ENCODE measurements around the gene RRP9. TPM values are rescaled to one million over a fixed set of nuclear protein-coding genes. Genes with fewer than 3 reads are reported as not detected.
"Not testable (repeated sequence)": the region's sequence is repeated elsewhere in the genome, so short reads cannot be mapped to it uniquely, and the experiment has no call there.

RRP9 gene
- total RNA-seq, 4 donors from 2014 or later = 14.9 to 32.9 (median 21.3) TPM

DNA sequence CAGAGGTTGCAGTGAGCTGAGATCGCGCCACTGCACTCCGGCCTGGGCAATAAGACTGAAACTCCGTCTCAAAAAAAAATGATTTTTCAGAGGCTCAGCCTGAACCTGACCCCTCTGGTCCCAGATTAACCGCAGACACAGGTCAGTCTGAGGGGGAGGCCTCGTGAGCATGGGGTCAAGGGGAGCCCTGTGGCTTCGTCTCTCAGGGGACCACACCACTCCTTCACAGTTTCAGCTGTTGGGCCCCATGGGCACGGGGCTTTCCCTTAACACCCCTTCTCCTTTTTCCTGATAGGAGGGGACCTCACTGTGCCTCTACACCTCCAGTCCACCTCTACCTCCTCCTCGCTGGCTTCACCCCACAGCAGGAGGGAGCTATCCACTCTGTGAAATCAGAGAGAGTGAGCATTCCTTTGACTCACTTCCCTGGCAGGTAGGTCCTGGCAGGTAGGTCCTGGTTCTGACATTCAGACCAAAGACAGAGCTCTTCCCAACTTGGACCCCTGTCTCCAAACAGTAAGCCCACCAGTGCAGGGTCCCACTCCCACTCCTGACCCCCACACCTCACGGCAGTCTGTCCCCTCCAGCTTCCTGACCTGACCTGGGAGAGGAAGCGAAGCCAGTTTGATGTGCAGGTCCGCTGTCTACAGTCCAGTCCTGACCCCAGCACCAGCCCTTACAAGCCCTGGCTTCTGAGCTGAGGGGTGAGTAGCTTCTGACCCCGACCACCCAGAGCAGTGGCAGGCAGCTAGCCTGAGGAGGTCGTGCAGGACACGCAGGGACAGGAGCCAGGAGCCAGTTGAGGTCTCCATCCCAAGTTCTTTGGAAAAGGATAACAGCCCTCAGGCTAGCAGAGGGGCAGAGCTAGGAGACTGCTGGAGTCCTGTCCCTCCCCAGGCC, 9.0 kb downstream of the RRP9 start:
- DNase-seq (ENCODE audit: low spot score in 2 of 2) = no peak
- Histone ChIP-seq H3K36me3 (peaks cover 0 to 74% (median 32%) of the 10 kb centered on the region in 3 donors), H3K27ac (no peak overlapping the region), H3K9me3 (no peaks in the 10 kb centered on the region), H3K4me3 (no peak overlapping the region), H3K27me3 (no peaks in the 10 kb centered on the region), H3K4me1 (no peaks in the 10 kb centered on the region)
- WGBS, 2 donors = 90 to 93% methylated on average over 15 of the region's 15 CpGs
- no peak for TF ChIP-seq EP300 (IDR thresholded peaks at IDR 0.05)
- TF ChIP-seq, protein P1, sequence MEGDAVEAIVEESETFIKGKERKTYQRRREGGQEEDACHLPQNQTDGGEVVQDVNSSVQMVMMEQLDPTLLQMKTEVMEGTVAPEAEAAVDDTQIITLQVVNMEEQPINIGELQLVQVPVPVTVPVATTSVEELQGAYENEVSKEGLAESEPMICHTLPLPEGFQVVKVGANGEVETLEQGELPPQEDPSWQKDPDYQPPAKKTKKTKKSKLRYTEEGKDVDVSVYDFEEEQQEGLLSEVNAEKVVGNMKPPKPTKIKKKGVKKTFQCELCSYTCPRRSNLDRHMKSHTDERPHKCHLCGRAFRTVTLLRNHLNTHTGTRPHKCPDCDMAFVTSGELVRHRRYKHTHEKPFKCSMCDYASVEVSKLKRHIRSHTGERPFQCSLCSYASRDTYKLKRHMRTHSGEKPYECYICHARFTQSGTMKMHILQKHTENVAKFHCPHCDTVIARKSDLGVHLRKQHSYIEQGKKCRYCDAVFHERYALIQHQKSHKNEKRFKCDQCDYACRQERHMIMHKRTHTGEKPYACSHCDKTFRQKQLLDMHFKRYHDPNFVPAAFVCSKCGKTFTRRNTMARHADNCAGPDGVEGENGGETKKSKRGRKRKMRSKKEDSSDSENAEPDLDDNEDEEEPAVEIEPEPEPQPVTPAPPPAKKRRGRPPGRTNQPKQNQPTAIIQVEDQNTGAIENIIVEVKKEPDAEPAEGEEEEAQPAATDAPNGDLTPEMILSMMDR (IDR thresholded peaks at IDR 0.05) = no peak
- no peak for TF ChIP-seq POLR2A (IDR thresholded peaks at IDR 0.05)

GRCh38 chr3:51931756-51932155, 9.9 kb downstream of the RRP9 start:
- WGBS, 2 donors = 85 to 93% methylated on average over 6 of the region's 6 CpGs
- Histone ChIP-seq H3K27ac (no peak overlapping the region), H3K27me3 (no peaks in the 10 kb centered on the region), H3K36me3 (peaks cover 0 to 64% (median 23%) of the 10 kb centered on the region in 3 donors), H3K4me1 (no peaks in the 10 kb centered on the region), H3K4me3 (no peak overlapping the region), H3K9me3 (no peaks in the 10 kb centered on the region)
- TF ChIP-seq EP300 (IDR thresholded peaks at IDR 0.05) (no peak), POLR2A (IDR thresholded peaks at IDR 0.05) (no peak)
- TF ChIP-seq, protein P1 (IDR thresholded peaks at IDR 0.05) = no peak
- DNase-seq (ENCODE audit: low spot score in 2 of 2) = no peak

DNA sequence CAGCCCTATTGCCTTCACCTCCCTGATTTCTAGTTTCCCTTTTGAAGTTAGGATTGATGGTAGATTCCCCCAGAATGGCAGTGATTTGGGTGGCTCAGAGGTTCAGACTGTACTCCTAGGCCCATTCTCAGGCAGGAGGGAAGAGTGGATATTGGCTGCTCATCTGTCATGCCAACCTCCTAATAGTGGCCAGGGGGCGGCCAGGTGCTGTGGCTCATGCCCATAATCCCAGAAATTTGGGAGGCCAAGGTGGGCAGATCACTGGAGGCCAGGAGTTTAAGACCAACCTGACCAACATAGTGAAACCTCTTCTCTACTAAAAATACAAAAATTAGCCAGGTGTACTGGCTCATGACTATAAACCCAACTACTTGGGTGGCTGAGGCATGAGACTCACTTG, 11.3 kb downstream of the RRP9 start:
- Histone ChIP-seq H3K4me1 (no peaks in the 10 kb centered on the region), H3K36me3 (peaks cover 0 to 51% (median 13%) of the 10 kb centered on the region in 3 donors), H3K4me3 (no peak overlapping the region), H3K27ac (no peak overlapping the region), H3K27me3 (no peaks in the 10 kb centered on the region), H3K9me3 (no peaks in the 10 kb centered on the region)
- no peak for TF ChIP-seq POLR2A (IDR thresholded peaks at IDR 0.05)
- TF ChIP-seq, protein P1 (IDR thresholded peaks at IDR 0.05) = no peak
- no peak for TF ChIP-seq EP300 (IDR thresholded peaks at IDR 0.05)
- DNase-seq (ENCODE audit: low spot score in 2 of 2) = no peak
- 100% methylated on average over 1 of the region's 1 CpG for WGBS, 2 donors

- Histone ChIP-seq H3K27me3 (no peaks in the 10 kb centered on the region), H3K36me3 (peaks cover 0 to 42% (median 5%) of the 10 kb centered on the region in 3 donors), H3K4me3 (no peak overlapping the region), H3K9me3 (no peaks in the 10 kb centered on the region), H3K4me1 (no peaks in the 10 kb centered on the region), H3K27ac (no peak overlapping the region)
- WGBS, 2 donors = 67 to 74% methylated on average over 5 of the region's 5 CpGs
- no peak for DNase-seq (ENCODE audit: low spot score in 2 of 2)
- TF ChIP-seq POLR2A (IDR thresholded peaks at IDR 0.05) = no peak
Observed at GRCh38 chr3:51929420-51930003, 12.2 kb downstream of the RRP9 start.

- not testable (repeated sequence) for H3K4me3 ChIP-seq; H3K27ac ChIP-seq; H3K4me1 ChIP-seq; H3K27me3 ChIP-seq; H3K9me3 ChIP-seq; DNase-seq (ENCODE audit: low spot score in 2 of 2)
- WGBS, 2 donors = 58 to 75% methylated on average over 2 to 3 of the region's 3 CpGs
- H3K36me3 ChIP-seq = peaks cover 0 to 36% (median 0%) of the 10 kb centered on the region in 3 donors
Observed at GRCh38 chr3:51928981-51929380, 12.7 kb downstream of the RRP9 start.

DNA sequence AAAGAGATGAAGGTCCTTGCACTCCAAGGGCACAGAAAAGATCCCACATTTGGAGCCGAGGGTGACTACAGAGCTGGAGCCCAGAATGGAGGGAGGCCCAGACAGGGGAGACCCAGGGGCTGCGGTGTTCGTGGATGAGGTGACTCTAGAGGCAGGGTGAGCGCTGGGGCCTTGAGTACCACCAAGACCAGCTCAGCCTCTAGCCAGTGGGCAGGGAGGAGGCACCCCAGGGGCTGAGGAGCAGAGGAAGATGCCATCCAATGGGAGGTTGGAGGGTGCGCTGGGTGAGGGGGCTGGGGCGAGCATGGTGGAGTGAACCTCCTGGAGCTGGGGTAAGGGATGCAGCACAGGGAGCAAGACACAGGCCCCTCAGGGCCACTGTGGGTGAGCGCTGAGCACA, 13.3 kb downstream of the RRP9 start:
- no peak for TF ChIP-seq POLR2A (IDR thresholded peaks at IDR 0.05)
- no peak for TF ChIP-seq EP300 (IDR thresholded peaks at IDR 0.05)
- TF ChIP-seq, protein P1 (IDR thresholded peaks at IDR 0.05) = no peak
- Histone ChIP-seq H3K9me3 (no peaks in the 10 kb centered on the region), H3K27me3 (no peaks in the 10 kb centered on the region), H3K4me3 (no peak overlapping the region), H3K4me1 (no peaks in the 10 kb centered on the region), H3K36me3 (peaks cover 0 to 31% (median 0%) of the 10 kb centered on the region in 3 donors), H3K27ac (no peak overlapping the region)
- 92% methylated on average over 7 of the region's 7 CpGs for WGBS, 2 donors
- no peak for DNase-seq (ENCODE audit: low spot score in 2 of 2)
